HG03280 (cell line): ENCODE results near the gene RRP1B.
"Not testable (repeated sequence)": the region's sequence is repeated elsewhere in the genome, so short reads cannot be mapped to it uniquely, and the experiment has no call there.

ENCODE experiments used
- ATAC-seq: cut with Tn5 transposase; IDR thresholded peaks from one replicate; pipeline ENCODE4 v1.9.1; 2021; ENCODE audit warnings: mild to moderate bottlenecking, moderate library complexity; ENCODE audit not compliant: unreplicated experiment

Gene RRP1B

GRCh38 chr21:43669828-43670605, 10.7 kb downstream of the RRP1B start:
- no peak for ATAC-seq

DNA sequence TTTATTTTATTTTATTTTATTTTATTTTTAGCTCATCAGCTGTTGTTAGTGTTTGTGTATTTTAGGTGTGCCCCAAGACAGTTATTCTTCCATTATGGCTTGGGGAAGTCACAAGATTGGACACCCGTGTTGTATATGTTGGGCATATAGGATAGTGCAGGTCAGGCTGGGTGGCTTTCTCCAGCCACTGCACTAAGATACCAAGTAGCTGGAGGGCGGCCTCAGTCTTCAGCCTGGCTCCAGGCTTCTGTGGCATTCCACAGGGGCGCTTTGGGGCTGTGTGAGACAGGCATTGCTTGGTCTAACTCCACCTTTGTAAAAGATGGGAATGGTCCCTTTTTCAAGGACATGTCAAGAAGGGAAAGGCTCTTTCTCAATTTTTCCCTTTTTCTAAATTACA, 16.5 kb downstream of the RRP1B start:
- ATAC-seq = no peak

DNA sequence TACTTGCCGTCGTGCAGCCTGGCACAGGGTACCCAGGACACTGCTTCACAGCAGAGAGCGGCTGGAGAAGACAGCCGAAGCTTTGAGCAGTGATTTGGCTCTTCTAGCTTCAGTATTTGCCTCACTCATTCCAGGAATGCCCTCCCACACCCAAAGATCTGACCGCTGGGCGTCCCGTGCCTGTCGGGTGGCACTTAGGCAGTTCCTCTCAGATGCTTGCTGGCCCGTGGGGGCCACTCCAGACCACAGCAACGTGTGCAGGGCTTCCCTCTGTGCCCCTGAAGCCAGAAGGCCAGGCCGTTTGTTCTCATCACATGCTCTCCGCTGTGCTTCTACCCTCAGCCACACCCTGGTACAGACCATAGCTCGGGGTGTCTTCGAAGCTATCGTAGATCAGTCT, 17.0 kb downstream of the RRP1B start:
- no peak for ATAC-seq

GRCh38 chr21:43679951-43680350, 20.6 kb downstream of the RRP1B start:
- ATAC-seq = no peak

- ATAC-seq = not testable (repeated sequence)
Observed at GRCh38 chr21:43680421-43680820, 21.1 kb downstream of the RRP1B start.

- no peak for ATAC-seq
Observed at GRCh38 chr21:43681650-43682049, 22.3 kb downstream of the RRP1B start.

GRCh38 chr21:43684424-43684823, 25.1 kb downstream of the RRP1B start:
- ATAC-seq = no peak

GRCh38 chr21:43686811-43687565, 27.6 kb downstream of the RRP1B start:
- ATAC-seq = no peak

DNA sequence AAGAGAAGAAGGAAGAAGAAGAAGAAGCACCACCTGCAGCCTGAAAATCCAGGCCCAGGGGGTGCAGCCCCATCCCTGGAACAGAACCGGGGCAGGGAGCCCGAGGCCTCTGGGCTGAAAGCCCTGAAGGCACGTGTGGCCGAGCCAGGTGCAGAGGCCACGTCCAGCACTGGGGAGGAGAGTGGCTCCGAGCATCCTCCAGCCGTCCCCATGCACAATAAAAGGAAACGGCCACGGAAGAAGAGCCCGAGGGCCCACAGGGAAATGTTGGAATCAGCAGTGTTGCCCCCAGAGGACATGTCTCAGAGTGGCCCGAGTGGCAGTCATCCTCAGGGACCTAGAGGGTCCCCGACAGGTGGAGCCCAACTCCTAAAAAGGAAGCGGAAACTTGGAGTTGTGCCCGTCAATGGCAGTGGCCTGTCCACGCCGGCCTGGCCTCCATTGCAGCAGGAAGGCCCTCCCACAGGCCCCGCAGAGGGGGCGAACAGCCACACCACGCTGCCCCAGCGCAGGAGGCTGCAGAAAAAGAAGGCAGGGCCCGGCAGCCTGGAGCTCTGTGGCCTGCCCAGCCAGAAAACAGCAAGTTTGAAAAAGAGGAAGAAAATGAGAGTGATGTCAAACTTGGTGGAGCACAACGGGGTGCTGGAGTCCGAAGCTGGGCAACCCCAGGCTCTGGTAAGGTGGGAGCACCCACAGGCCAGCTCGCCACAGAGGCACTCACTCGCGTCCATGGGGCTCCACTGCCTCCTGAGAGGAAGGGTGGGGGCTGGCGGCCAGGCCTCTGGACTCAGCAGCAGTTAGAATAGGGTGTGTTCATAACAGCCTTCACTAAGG, 28.4 kb downstream of the RRP1B start:
- no peak for ATAC-seq

DNA sequence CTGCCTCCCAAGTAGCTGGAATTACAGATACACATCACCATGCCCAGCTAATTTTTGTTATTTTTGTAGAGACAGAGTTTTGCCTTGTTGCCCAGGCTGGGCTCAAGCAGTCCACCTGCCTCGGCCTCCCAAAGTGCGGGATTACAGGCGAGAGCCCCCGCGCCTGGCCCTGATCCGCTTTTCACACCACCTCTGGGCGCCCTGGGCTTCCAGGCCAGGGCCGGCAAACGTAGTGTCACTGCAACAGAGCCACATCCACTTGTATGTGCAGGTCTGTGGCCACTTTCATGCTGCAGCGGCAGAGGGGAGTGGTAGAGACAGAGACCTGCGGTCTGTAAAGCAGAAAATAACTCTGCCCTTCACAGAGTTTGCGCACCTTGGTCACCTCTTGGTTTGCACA, 29.5 kb downstream of the RRP1B start:
- ATAC-seq = no peak

DNA sequence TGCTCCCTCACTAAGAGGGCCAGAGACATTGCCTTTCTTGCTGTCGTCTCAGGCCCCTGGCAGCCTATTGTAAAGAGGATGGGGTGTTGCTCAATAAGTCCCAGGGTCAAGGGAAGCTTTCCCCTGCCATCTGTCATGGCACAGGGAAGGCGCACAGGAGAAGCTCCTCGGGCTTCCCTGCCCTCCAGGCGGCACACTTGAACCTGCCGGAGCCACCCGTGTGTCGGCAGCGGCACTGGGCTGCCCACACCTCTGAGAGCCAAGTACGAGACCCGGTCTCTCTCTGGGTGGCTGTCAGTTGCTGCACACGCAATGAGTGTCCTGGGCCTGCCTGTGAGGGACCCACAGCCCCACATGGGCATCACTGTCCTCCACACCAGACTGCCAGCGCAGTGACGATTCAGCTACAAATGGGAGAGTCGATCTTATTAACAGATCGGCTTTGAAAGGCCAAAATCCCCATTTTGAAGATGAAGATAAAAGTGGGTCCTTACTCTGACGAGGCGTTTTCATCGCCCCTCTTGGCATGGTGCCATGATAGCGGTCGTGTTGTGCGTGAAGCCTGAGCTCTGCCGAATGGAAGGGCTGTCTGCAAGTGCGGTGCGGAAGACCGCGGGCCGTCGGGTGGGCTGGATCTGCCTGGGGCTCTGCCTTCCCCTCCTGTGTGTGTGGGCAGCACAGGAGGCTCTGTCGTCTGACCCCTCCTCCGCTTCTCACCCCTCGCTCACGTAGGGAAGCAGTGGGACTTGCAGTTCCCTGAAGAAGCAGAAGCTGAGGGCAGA, 30.4 kb downstream of the RRP1B start:
- no peak for ATAC-seq

DNA sequence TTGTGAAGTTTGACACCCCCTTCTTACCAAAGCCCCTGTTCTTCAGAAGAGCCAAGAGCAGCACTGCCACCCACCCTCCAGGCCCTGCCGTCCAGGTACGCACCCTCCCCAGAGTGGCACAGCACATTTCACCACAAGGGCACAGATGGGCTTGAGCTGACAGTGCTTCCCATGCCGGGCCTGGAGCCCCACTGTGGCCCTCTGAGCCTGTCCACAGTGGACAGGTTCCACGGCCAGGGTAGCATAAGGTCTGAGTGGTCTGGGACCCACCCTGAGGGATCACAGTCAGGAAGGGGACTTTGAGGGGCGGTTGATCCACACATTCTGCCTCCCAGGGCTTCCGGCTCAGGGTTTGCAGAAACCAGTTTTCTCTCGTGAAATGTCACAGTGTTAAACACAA, 31.0 kb downstream of the RRP1B start:
- no peak for ATAC-seq

DNA sequence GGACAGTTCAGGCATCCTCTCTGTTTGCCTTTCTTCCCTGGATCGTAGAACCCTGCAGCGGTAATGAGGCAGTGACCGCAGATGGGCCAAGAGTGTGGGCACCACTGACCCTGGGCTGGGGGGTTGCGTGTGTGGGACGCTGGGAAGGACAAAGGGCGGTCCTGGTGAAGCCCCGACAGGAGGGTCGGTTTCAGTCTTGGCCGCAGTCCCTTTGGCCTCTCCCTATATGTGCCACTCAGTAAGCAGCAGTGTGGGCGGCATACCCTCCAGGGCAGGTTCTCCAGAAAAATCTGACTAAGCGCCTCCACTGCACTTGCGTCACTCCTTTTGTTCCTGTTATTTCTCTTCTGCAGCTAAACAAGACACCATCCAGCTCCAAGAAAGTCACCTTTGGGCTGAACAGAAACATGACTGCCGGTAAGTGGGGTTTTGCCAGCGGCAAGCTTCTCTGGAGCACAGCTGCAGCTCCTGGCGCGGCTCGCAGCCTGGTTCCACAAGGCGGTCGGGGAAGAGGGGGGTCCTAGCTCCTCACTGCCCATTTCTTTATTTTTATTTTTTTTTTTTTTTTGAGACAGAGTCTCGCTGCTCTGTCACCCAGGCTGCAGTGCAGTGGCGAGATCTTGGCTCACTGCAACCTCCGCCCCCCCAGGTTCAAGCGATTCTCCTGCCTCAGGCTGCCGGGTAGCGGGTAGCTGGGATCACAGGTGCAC, 31.9 kb downstream of the RRP1B start:
- ATAC-seq = no peak

DNA sequence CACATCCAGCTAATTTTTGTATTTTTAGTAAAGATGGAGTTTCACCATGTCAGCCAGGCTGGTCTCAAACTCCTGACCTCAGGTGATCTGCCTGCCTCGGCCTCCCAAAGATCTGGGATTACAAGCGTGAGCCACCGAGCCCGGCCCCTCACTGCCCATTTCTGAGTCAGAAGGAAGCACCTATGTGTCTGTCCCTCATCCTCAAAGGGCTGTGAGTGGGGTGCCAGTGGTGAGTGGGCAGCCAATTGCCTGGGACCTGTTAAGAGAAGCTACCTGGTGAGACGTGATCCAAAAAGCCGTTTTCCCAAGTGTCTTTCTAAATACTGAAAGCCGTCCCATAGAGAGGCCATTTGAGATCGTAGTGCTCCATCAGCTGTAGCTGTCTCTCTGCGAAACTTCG, 32.4 kb downstream of the RRP1B start:
- no peak for ATAC-seq

DNA sequence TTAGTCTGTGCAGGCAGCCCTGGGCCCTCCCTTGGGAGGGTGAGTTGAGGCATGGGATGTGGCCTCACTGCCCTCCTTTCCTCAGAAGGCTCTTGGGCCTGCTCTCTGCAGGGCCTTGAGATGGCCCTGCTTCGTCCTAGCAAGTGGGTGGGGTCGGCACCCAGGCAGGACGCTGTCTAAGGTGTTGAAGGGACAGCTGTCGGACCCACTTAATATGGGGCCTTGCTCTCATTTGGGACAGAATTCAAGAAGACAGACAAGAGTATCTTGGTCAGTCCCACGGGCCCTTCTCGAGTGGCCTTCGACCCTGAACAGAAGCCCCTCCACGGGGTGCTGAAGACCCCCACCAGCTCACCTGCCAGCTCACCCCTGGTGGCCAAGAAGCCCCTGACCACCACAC, 33.6 kb downstream of the RRP1B start:
- ATAC-seq = no peak

GRCh38 chr21:43693981-43694380, 34.6 kb downstream of the RRP1B start:
- ATAC-seq = no peak

- no peak for ATAC-seq
Observed at GRCh38 chr21:43694437-43695079, 35.2 kb downstream of the RRP1B start.

- no peak for ATAC-seq
Observed at GRCh38 chr21:43696214-43696613, 36.9 kb downstream of the RRP1B start.

DNA sequence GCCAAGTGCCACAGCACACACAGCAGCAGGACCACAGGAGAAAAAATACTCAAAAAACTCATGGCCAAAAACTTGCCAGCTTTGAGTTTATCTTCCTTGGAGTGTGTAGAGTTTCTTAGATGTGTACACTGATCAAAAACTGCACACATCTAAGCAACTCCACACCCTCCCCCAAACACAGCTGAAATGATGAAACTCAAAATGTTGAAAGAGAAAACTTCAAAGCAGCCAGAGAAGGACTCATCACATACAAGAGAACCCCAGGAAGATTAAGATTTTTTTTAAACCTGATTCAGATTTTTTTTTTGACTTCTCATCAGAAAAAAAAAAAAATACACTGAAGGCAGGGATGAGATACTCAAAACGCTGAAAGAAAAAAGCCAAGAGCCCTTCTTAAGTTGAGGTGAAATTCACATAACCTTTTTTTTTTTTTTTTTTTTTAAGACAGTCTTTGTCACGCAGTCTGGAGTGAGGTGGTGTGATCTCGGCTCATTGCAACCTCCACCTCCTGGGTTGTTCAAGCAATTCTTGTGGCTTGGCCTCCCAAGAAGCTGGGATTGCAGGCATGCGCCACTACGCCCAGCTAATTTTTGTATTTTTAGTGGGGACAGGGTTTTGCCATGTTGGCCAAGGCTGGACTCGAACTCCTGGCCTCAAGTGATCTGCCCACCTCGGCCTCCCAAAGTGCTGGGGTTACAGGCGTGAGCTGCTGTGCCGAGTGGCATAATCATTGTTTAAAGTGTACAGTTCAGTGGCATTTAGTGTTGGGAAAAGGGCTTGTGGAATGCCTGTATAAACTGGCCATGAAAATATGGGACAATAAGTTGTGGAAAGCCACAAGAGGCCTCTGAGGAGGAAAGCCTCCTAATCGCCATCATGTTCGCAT, 38.6 kb downstream of the RRP1B start:
- ATAC-seq = no peak
